Natural killer cell treated with Interleukin-12 subunit alpha and Interleukin-12 subunit beta and Interleukin-15 and Interleukin-18, amount 100 ng/mL, for 72 hours (primary cell): Measurements from ENCODE around the gene BBS4. TPM values are rescaled to one million over a fixed set of nuclear protein-coding genes. Genes with fewer than 3 reads are reported as not detected.

Experiments
- ATAC-seq, 2 donors: fragments of 150-1000 bp; cut with Tn5 transposase in 1 of 2; sonication (Bioruptor Pico), chemical (Tn5 transposase) in 1 of 2; 2 replicates each; pipeline ENCODE4 v1.10.0; 2021
- DNase-seq: peaks from one replicate; pipeline ENCODE4 v3.0.0; 2022; ENCODE audit warnings: low spot score
- H3K27ac Mint-ChIP-seq, 2 donors: 1 replicate in 1 of 2; 2 replicates in 1 of 2; pipeline ENCODE4 v1.8.0; 2022; ENCODE audit warnings: mixed read lengths in 2 of 2, mild to moderate bottlenecking in 1 of 2, moderate library complexity in 1 of 2
- H3K27me3 Mint-ChIP-seq, 2 donors: 1 replicate in 1 of 2; 2 replicates in 1 of 2; pipeline ENCODE4 v1.8.0; 2022; ENCODE audit warnings: mixed read lengths in 2 of 2
- H3K36me3 Mint-ChIP-seq: one replicate; pipeline ENCODE4 v1.8.0; 2022; ENCODE audit warnings: mixed read lengths
- H3K4me1 Mint-ChIP-seq, 2 donors: 1 replicate in 1 of 2; 2 replicates in 1 of 2; pipeline ENCODE4 v1.8.0; 2022; ENCODE audit warnings: low read depth in 2 of 2, mixed read lengths in 2 of 2, mild to moderate bottlenecking in 1 of 2
- H3K4me3 Mint-ChIP-seq: one replicate; pipeline ENCODE4 v1.8.0; 2022; ENCODE audit warnings: mixed read lengths
- H3K9me3 Mint-ChIP-seq: 2 replicates; pipeline ENCODE4 v1.8.0; 2022; ENCODE audit warnings: mixed read lengths
- total RNA-seq, 2 donors: library from RNA; stranded (reverse); gene quantifications; one replicate each; pipeline ENCODE4 v1.2.3, GENCODE V29; 2022

BBS4 gene
- total RNA-seq, 2 donors from 2014 or later: 14.4 to 17.0 TPM

GRCh38 chr15:72760590-72761260, 74.7 kb downstream of the BBS4 start:
- Mint-ChIP-seq H3K4me1 (peaks cover 0 to 24% of the 10 kb centered on the region in 2 donors), H3K9me3 (no peaks in the 10 kb centered on the region), H3K36me3 (peaks cover 37% of the 10 kb centered on the region), H3K4me3 (no peak overlapping the region), H3K27me3 (no peaks in the 10 kb centered on the region), H3K27ac (peak overlapping the region in 1 of 2 donors; percentile 29)
- no peak for DNase-seq
- no peak for ATAC-seq

- no peak for DNase-seq
- Mint-ChIP-seq H3K9me3 (peaks cover 3% of the 10 kb centered on the region), H3K4me1 (peaks cover 0 to 10% of the 10 kb centered on the region in 2 donors), H3K27ac (no peak overlapping the region), H3K27me3 (no peaks in the 10 kb centered on the region), H3K36me3 (peaks cover 50% of the 10 kb centered on the region), H3K4me3 (no peak overlapping the region)
- no peak for ATAC-seq
These were observed 78.6 kb downstream of the BBS4 start for GRCh38 chr15:72764656-72765055.

- Mint-ChIP-seq H3K4me3 (no peak overlapping the region), H3K27me3 (no peaks in the 10 kb centered on the region), H3K36me3 (peaks cover 54% of the 10 kb centered on the region), H3K9me3 (peaks cover 3% of the 10 kb centered on the region), H3K27ac (no peak overlapping the region), H3K4me1 (peaks cover 5 to 10% of the 10 kb centered on the region in 2 donors)
- DNase-seq (no peak), ATAC-seq (no peak)
These were observed 80.0 kb downstream of the BBS4 start for GRCh38 chr15:72766025-72766424.

GRCh38 chr15:72766780-72767179, 80.8 kb downstream of the BBS4 start:
- DNase-seq (no peak), ATAC-seq (no peak)
- H3K9me3 Mint-ChIP-seq: peaks cover 3% of the 10 kb centered on the region
- H3K4me3 Mint-ChIP-seq: no peak overlapping the region
- H3K4me1 Mint-ChIP-seq: peaks cover 10 to 14% of the 10 kb centered on the region in 2 donors
- no peak overlapping the region for H3K27ac Mint-ChIP-seq
- H3K36me3 Mint-ChIP-seq: peaks cover 58% of the 10 kb centered on the region
- H3K27me3 Mint-ChIP-seq: no peaks in the 10 kb centered on the region

- peaks cover 51% of the 10 kb centered on the region for H3K36me3 Mint-ChIP-seq
- peaks cover 3% of the 10 kb centered on the region for H3K9me3 Mint-ChIP-seq
- peaks cover 14 to 19% of the 10 kb centered on the region in 2 donors for H3K4me1 Mint-ChIP-seq
- H3K27me3 Mint-ChIP-seq: no peaks in the 10 kb centered on the region
- no peak for DNase-seq
- peak overlapping the region; percentile 4 for H3K4me3 Mint-ChIP-seq
- ATAC-seq: peak in 1 of 2 donors; percentile 74
- H3K27ac Mint-ChIP-seq: peak overlapping the region in 1 of 2 donors; percentile 13
These were observed 84.8 kb downstream of the BBS4 start for GRCh38 chr15:72770673-72771328.

GRCh38 chr15:72771329-72771725, 85.3 kb downstream of the BBS4 start:
- ATAC-seq: no peak
- no peak for DNase-seq
- Mint-ChIP-seq H3K27me3 (no peaks in the 10 kb centered on the region), H3K27ac (peak overlapping the region in 1 of 2 donors; percentile 13), H3K4me1 (peaks cover 14 to 24% of the 10 kb centered on the region in 2 donors), H3K36me3 (peaks cover 48% of the 10 kb centered on the region), H3K9me3 (peaks cover 3% of the 10 kb centered on the region), H3K4me3 (no peak overlapping the region)

GRCh38 chr15:72774696-72775383, 88.8 kb downstream of the BBS4 start:
- H3K4me1 Mint-ChIP-seq: peaks cover 24 to 34% of the 10 kb centered on the region in 2 donors
- H3K36me3 Mint-ChIP-seq: peaks cover 30% of the 10 kb centered on the region
- ATAC-seq (no peak), DNase-seq (no peak)
- H3K27ac Mint-ChIP-seq: no peak overlapping the region
- H3K27me3 Mint-ChIP-seq: no peaks in the 10 kb centered on the region
- H3K4me3 Mint-ChIP-seq: no peak overlapping the region
- no peaks in the 10 kb centered on the region for H3K9me3 Mint-ChIP-seq

- Mint-ChIP-seq H3K4me1 (peaks cover 37 to 44% of the 10 kb centered on the region in 2 donors), H3K27me3 (no peaks in the 10 kb centered on the region), H3K27ac (no peak overlapping the region), H3K9me3 (no peaks in the 10 kb centered on the region), H3K36me3 (peaks cover 27% of the 10 kb centered on the region), H3K4me3 (no peak overlapping the region)
- DNase-seq: no peak
- no peak for ATAC-seq
These were observed 92.8 kb downstream of the BBS4 start for GRCh38 chr15:72778796-72779195.

- peaks cover 27% of the 10 kb centered on the region for H3K36me3 Mint-ChIP-seq
- no peaks in the 10 kb centered on the region for H3K9me3 Mint-ChIP-seq
- peak overlapping the region; percentile 12 to 75 for H3K27ac Mint-ChIP-seq
- H3K4me3 Mint-ChIP-seq: peak overlapping the region; percentile 90
- ATAC-seq: no peak
- H3K4me1 Mint-ChIP-seq: peaks cover 54 to 62% of the 10 kb centered on the region in 2 donors
- no peak for DNase-seq
- no peaks in the 10 kb centered on the region for H3K27me3 Mint-ChIP-seq
These were observed 95.6 kb downstream of the BBS4 start for GRCh38 chr15:72781631-72782030.

- Mint-ChIP-seq H3K4me1 (peaks cover 56 to 70% of the 10 kb centered on the region in 2 donors), H3K27me3 (no peaks in the 10 kb centered on the region), H3K27ac (peak overlapping the region; percentile 80 to 91), H3K9me3 (no peaks in the 10 kb centered on the region), H3K4me3 (peak overlapping the region; percentile 90), H3K36me3 (peaks cover 27% of the 10 kb centered on the region)
- no peak for ATAC-seq
- DNase-seq: no peak
These were observed 96.4 kb downstream of the BBS4 start for GRCh38 chr15:72782274-72783003.

GRCh38 chr15:72783004-72783639, 97.1 kb downstream of the BBS4 start:
- Mint-ChIP-seq H3K4me1 (peaks cover 56 to 77% of the 10 kb centered on the region in 2 donors), H3K36me3 (peaks cover 27% of the 10 kb centered on the region), H3K9me3 (no peaks in the 10 kb centered on the region), H3K27me3 (no peaks in the 10 kb centered on the region), H3K27ac (peak overlapping the region; percentile 80 to 91), H3K4me3 (peak overlapping the region; percentile 90)
- peak; percentile 70 for DNase-seq
- peak; percentile 53 to 71 for ATAC-seq

GRCh38 chr15:72783640-72784455, 97.8 kb downstream of the BBS4 start, which contains the start of gene ADPGK:
TSS of gene ADPGK (minus strand) at chr15:72783758. CDS start at chr15:72783691, 67 bp downstream.
- Mint-ChIP-seq H3K27ac (peak within 1 kb of the TSS; percentile 80 to 91), H3K36me3 (peaks cover 23% of the 10 kb centered on the region), H3K4me3 (peak within 1 kb of the TSS; percentile 90), H3K27me3 (no peaks in the 10 kb centered on the region), H3K9me3 (no peaks in the 10 kb centered on the region), H3K4me1 (peaks cover 56 to 78% of the 10 kb centered on the region in 2 donors)
- peak; percentile 91 to 94 for ATAC-seq
- DNase-seq: peak; percentile 95
